NCI-H2107 treated with DMSO at 0.1 percent for 48 hours (cell line): ENCODE results near the gene OR5H15.
"Not testable (repeated sequence)": the region's sequence is repeated elsewhere in the genome, so short reads cannot be mapped to it uniquely, and the experiment has no call there.

Experiments
- DNase-seq: peaks from one replicate; lab custom pipeline; 2025; ENCODE audit not compliant: unreplicated experiment; lab: John Stamatoyannopoulos, UW

OR5H15 gene

GRCh38 chr3:98166396-98166795 is at the start of gene OR5H15:
Gene OR5H15 (plus strand): TSS chr3:98166696. CDS start chr3:98168700, 2,004 bp downstream.
- DNase-seq = no peak

- no peak for DNase-seq
These were observed 36.1 kb upstream of the OR5H15 start, which contains the start of gene OR5H1 for GRCh38 chr3:98130421-98130820. Gene OR5H1 (plus strand): TSS chr3:98130721. CDS start chr3:98132698, 1,977 bp downstream.

GRCh38 chr3:98136631-98137030 is 29.9 kb upstream of the OR5H15 start:
- no peak for DNase-seq

GRCh38 chr3:98137826-98138557 is 28.5 kb upstream of the OR5H15 start:
- DNase-seq = not testable (repeated sequence)

- no peak for DNase-seq
These were observed 26.0 kb upstream of the OR5H15 start for GRCh38 chr3:98140531-98140930.

- no peak for DNase-seq
These were observed 19.3 kb upstream of the OR5H15 start, which contains the start of gene OR5H14 for GRCh38 chr3:98147179-98147578. Gene OR5H14 (plus strand): TSS chr3:98147479. CDS start chr3:98149386, 1,907 bp downstream.

- no peak for DNase-seq
These were observed 17.7 kb upstream of the OR5H15 start for GRCh38 chr3:98148751-98149150.

GRCh38 chr3:98149456-98149855 is 17.0 kb upstream of the OR5H15 start:
- not testable (repeated sequence) for DNase-seq

GRCh38 chr3:98151241-98151640 is 15.3 kb upstream of the OR5H15 start:
- no peak for DNase-seq

- DNase-seq = no peak
These were observed 4.6 kb downstream of the OR5H15 start for GRCh38 chr3:98171071-98171470.

- no peak for DNase-seq
These were observed 6.1 kb downstream of the OR5H15 start for GRCh38 chr3:98172621-98173020.

GRCh38 chr3:98180319-98180890 is 13.9 kb downstream of the OR5H15 start:
- no peak for DNase-seq

GRCh38 chr3:98182196-98182595 is 15.7 kb downstream of the OR5H15 start:
- no peak for DNase-seq

GRCh38 chr3:98185180-98185579 is 18.7 kb downstream of the OR5H15 start:
- no peak for DNase-seq

- DNase-seq = no peak
These were observed 22.0 kb downstream of the OR5H15 start for GRCh38 chr3:98188545-98188944.

- not testable (repeated sequence) for DNase-seq
These were observed 24.4 kb downstream of the OR5H15 start for GRCh38 chr3:98190911-98191310.

GRCh38 chr3:98196293-98196692 is 29.8 kb downstream of the OR5H15 start:
- DNase-seq = not testable (repeated sequence)

- no peak for DNase-seq
These were observed 32.5 kb downstream of the OR5H15 start for GRCh38 chr3:98199020-98199419.

GRCh38 chr3:98209244-98209643 is 42.7 kb downstream of the OR5H15 start:
- no peak for DNase-seq

GRCh38 chr3:98213276-98213675 is 46.8 kb downstream of the OR5H15 start:
- no peak for DNase-seq

GRCh38 chr3:98215051-98215450 is 48.6 kb downstream of the OR5H15 start:
- DNase-seq = no peak
